HG03095 (cell line): ENCODE data around the gene MSL2.
"Not testable (repeated sequence)": the region's sequence is repeated elsewhere in the genome, so short reads cannot be mapped to it uniquely, and the experiment has no call there.

Experiments used
- ATAC-seq: cut with Tn5 transposase; IDR thresholded peaks from one replicate; pipeline ENCODE4 v1.9.1; 2021; ENCODE audit warnings: moderate library complexity; ENCODE audit not compliant: unreplicated experiment

The MSL2 gene

GRCh38 chr3:136193278-136194054 lies 2.7 kb downstream of the MSL2 start:
- ATAC-seq, result no peak

DNA sequence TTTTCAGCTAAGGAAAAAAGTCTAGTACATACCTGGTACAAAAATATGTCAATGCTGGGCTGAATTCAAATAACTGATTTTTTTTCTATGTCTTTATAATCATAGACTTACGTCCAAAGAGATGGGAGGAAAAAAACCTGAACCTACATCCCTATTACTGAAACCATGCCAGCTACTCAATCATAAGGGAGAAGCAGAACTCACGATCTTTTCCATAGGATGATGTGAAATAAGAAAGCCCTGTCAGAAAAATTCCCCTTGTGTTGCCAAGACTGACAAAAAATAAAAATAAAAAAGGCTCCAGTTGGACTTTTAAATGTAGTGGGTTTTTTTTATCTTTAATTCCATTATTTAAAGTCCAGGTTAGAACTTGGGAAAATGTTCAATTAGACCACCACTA lies 3.3 kb downstream of the MSL2 start:
- no peak for ATAC-seq

DNA sequence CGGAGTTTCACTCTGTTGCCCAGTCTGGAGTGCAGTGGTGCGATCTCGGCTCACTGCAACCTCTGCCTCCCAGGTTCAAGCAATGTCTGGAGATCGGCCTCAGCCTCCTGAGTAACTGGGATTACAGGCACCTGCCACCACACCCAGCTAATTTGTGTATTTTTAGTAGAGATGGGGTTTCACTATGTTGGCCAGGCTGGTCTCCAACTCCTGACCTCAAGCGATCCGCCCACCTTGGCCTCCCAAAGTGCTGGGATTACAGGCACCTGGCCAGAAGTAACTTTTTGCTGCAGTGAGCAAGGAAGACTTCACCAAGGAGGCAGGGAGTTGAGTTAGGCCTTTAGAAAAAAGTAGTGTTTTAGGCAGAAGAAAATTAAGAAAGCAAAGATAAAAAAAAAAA lies 3.9 kb downstream of the MSL2 start:
- not testable (repeated sequence) for ATAC-seq

- no peak for ATAC-seq
Measured at GRCh38 chr3:136189859-136190617, 6.1 kb downstream of the MSL2 start.

GRCh38 chr3:136189043-136189442 lies 7.1 kb downstream of the MSL2 start:
- ATAC-seq, result no peak

- ATAC-seq, result no peak
Measured at GRCh38 chr3:136187868-136188267, 8.3 kb downstream of the MSL2 start.

- no peak for ATAC-seq
Measured at GRCh38 chr3:136186846-136187245, 9.3 kb downstream of the MSL2 start.

DNA sequence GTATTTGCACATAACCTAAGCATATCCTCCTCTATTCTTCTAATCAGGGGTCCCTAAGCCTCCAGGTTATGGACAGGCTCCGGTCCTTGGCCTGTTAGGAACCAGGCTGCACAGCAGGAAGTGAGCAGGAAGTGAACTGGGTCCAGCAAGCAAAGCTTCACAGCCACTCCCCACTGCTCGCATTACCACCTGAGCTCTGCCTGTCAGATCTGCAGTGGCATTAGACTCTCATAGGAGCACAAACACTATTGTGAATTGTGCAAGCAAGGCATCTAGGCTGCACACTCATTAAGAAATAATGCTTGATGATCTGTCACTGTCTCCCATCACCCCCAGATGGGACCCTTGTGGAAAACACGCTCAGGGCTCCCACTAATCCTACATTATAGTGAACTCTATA lies 9.8 kb downstream of the MSL2 start:
- ATAC-seq, result no peak

- no peak for ATAC-seq
Measured at GRCh38 chr3:136184703-136185102, 11.4 kb downstream of the MSL2 start.

DNA sequence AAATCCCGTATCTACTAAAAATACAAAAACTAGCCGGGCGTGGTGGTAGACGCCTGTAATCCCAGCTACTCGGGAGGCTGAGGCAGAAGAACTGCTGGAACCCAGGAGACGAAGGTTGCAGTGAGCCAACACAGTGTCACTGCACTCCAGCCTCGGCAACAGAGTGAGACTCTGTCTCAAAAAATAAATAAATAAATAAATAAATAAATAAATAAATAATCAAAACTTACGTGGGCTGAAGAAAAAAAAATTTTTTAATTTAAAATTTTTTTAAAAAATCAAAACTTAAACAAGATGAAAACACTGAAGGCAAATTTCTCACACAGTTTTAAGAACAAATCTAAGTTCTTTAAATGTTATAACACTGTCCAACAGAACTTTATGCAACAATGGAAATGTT lies 14.4 kb downstream of the MSL2 start:
- no peak for ATAC-seq

DNA sequence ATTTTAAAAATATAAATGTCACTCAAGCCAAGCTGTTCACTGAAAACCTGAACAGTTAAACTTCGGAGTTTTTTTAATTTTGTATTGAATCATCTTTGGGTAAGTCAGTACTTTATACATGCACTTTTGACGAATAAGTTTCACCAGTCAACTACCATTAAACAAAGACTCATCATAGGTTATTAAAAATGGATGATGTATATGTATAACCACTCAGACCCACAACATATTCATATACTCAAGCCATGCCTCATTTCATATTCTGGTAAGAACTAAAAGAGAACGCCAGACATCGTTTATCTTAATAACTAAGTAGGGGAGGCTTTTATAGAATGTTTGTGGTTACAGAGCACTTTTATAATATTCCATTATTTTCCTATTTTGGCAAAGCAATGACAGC lies 18.3 kb downstream of the MSL2 start:
- ATAC-seq, result no peak

DNA sequence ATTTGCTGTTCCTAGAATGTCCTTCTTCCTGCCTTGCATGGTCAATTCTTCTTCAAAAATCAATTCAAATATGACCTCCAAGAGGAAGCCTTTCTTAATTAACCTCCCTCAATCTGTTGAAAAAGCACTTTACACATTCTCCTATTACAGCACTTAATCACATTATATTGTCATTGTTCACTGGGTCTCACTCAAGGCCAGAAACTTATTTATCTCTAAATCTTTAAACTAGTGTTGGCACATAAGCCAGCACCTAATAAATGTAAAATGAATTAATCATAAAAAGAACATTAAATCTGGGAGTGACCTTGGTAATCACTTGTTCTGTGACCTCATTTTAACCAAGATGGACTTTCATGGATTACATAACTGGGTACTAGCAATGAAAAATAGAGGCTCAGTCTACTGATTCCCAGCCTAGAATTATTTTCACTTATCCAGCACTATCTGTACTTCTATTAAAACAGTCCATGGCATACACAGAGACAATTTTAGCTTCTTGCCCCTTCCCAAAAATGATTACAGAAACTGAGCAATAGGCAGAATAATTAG lies 22.1 kb downstream of the MSL2 start:
- no peak for ATAC-seq

- ATAC-seq, result no peak
Measured at GRCh38 chr3:136171097-136171542, 25.0 kb downstream of the MSL2 start.

DNA sequence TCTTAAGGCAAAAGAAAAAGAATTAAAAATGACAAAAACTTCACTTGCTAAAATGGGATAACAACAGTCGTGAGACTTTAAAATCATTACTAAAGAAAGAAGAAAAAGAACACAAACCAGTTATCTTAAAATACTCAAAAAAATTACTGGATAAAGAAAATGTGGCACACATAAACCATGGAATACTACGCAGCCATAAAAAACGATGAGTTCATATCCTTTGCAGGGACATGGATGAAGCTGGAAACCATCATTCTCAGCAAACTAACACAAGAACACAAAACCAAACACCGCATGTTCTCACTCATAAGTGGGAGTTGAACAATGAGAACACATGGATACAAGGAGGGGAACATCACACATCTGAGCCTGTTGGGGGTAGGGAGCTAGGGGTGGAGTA lies 27.9 kb downstream of the MSL2 start:
- ATAC-seq, result not testable (repeated sequence)

- ATAC-seq, result no peak
Measured at GRCh38 chr3:136166507-136166906, 29.6 kb downstream of the MSL2 start.

GRCh38 chr3:136163607-136164006 lies 32.5 kb downstream of the MSL2 start:
- ATAC-seq, result not testable (repeated sequence)

DNA sequence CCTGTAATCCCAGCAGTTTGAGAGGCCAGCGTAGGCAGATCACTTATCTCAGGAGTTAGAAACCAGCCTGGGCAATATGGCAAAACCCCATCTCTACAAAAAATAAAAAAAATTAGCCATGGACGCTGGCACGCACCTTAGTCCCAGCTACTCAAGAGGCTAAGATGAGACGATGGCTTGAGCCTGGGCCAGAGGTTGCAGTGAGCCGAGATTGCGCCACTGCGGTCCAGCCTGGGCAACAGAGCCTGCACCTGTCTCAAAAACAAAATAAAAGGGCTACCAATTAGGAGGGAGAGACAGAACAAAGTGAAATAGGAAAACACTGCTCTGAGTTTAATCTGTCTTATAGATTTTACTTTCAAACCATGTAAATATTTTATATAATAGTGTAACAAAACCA lies 33.8 kb downstream of the MSL2 start:
- no peak for ATAC-seq

- ATAC-seq, result no peak
Measured at GRCh38 chr3:136161516-136161915, 34.6 kb downstream of the MSL2 start.

GRCh38 chr3:136152963-136153362 lies 43.2 kb downstream of the MSL2 start:
- no peak for ATAC-seq

DNA sequence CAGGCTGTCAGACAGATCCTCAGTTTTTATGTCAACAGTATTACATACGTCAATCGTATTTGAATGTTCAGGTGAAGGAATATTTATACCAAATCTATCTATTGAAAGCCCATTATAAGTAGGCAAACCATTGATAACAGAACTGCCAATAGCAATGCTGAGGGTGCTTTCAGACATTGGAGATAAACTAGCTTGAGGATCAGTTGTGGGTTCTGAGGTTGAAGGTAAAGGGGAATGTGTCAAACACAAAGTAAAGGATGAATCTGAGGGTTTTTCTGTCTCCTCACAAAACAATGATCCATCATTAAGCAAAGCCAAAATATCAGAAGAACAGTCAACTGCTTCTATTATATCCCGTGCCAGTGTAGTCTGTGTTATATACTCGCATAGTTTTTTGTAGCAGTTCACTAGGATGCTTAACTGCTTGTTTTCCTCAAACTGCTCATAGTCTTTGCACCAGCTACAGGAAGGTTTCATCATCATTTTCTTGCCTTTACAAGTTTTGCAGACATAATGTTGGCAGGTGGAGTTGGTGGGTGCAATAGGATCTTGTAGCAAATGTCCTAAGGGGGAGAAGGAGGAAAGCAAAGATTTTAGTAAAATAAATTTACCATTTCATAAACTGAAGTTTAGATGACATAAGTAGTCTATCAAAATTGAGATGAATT lies 43.8 kb downstream of the MSL2 start:
- ATAC-seq, result no peak

DNA sequence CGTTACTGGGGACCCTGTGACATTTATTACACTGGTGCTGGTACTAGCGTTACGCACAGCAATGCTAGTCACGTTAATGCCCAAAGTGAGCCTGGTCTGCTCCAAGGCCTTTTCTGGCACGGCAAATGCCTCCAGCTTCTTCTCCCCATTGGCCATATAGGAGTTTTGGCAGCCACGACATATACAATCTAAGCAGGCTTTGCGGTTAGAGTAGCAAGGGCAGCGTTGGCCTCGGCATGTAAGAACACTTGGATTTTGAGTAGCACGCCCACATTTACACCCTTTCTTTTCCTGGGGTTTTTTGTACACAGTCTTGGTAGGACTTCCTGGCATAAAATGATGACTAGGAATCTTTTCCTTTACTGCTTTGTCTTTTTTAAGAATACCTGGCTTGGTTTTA lies 44.9 kb downstream of the MSL2 start:
- no peak for ATAC-seq
